ENCODE measurements around the gene DUOXA1.
"Not testable (repeated sequence)": the region's sequence is repeated elsewhere in the genome, so short reads cannot be mapped to it uniquely, and the experiment has no call there.

DUOXA1 gene

DNA sequence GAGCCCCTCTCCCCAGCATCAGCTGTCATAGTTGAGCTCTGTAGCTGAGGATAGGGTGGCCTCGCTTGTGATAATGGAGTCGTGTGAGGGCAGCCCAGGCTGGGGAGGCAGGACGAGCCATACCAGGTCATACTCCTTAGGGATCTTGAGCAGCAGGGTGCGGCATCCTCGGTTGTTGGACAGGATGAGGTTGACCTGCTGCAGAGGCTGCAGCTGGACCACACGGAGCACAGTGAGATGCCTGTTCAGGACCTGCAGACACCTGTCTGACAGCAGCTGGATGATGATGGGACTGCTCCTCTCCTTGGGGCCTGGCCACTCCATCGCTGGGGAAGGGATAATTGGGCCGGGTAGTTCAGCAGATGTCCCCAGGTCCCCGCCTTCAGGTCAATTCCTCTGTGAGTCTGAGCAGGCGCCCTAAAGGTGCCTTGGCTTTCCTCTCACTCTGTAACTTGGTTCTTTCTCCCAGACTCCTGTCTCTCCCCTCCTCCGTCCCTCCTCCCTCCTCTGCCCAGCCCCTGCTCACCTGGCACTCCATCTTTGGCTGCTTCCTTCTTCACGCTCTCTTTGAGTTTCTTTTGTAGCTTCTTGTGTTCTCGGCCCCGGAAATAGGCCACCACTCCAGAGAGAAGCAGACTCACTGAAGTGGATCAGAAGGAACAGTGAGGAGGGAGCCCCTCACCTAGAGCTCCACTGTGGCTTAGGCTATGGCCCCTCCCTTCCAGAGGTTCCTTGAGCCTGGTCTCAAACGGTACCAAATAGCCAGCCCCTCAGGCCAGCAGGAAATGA lies 23.5 kb downstream of the DUOXA1 start:
- no peak overlapping the region for H3K4me3 ChIP-seq (ENCODE audit: low read depth in 1 of 2, low read length in 2 of 2)
- H3K27ac ChIP-seq (ENCODE audit: low read length): no peak overlapping the region
- H3K4me1 ChIP-seq (ENCODE audit: control insufficient read depth in 1 of 2, insufficient read depth in 2 of 2, low read length in 2 of 2): no peaks in the 10 kb centered on the region
- no peaks in the 10 kb centered on the region for H3K9me3 ChIP-seq (ENCODE audit: control insufficient read depth in 1 of 2, low read length in 2 of 2)
- H3K36me3 ChIP-seq (ENCODE audit: control insufficient read depth in 1 of 2, insufficient read depth in 2 of 2, low read length in 2 of 2): no peaks in the 10 kb centered on the region
- peaks cover 16% of the 10 kb centered on the region for H3K27me3 ChIP-seq (ENCODE audit: low read depth, low read length)

DNA sequence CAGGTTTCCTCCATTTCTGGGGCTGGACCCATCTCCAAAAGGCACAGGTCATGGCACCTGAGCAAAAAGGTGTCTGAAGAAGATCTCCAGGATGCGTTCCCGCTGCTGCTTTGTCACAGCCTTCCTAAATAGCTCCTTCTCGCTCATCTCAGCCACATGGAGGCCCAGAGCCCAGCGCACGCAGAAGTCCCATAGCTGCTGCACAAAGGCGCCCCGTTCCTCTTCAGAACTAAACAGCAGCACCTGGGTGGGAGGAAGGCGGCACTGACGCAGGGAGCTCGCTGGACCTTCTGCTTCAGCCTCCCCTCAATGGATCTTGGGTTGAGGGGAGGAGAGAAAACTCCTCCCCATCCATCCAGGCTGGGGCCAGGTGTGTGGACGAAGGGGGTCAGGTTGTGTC lies 24.1 kb downstream of the DUOXA1 start:
- no peak overlapping the region for H3K27ac ChIP-seq (ENCODE audit: low read length)
- no peaks in the 10 kb centered on the region for H3K9me3 ChIP-seq (ENCODE audit: control insufficient read depth in 1 of 2, low read length in 2 of 2)

DNA sequence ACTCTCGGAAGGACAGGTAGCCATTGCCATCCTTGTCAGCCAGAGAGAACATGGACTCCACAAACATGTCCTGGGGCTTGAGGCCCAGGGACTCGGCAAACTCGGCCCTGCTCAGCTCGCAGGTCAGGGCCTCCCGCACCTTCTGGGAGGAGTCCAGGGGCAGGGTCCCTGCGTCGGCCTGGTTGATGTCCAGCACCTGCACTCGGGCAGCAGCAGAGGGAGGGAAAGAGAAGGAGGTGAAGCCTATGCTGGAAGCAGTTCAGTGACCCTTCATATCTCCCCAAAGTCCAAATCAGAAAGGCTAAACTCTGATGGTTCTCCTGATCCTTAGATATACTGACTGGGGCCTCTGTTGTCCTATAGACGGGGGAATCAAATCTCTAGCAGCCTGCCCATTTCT lies 25.5 kb downstream of the DUOXA1 start:
- H3K4me3 ChIP-seq (ENCODE audit: low read depth in 1 of 2, low read length in 2 of 2); H3K9me3 ChIP-seq (ENCODE audit: control insufficient read depth in 1 of 2, low read length in 2 of 2); H3K36me3 ChIP-seq (ENCODE audit: control insufficient read depth in 1 of 2, insufficient read depth in 2 of 2, low read length in 2 of 2); H3K27me3 ChIP-seq (ENCODE audit: low read depth, low read length); H3K27ac ChIP-seq (ENCODE audit: low read length); H3K4me1 ChIP-seq (ENCODE audit: control insufficient read depth in 1 of 2, insufficient read depth in 2 of 2, low read length in 2 of 2): not testable (repeated sequence)

More for the DNA sequence above, 24.1 kb downstream of the DUOXA1 start:
- no peaks in the 10 kb centered on the region for H3K4me1 ChIP-seq (ENCODE audit: control insufficient read depth in 1 of 2, insufficient read depth in 2 of 2, low read length in 2 of 2)
- no peaks in the 10 kb centered on the region for H3K36me3 ChIP-seq (ENCODE audit: control insufficient read depth in 1 of 2, insufficient read depth in 2 of 2, low read length in 2 of 2)
- H3K27me3 ChIP-seq (ENCODE audit: low read depth, low read length): peaks cover 15% of the 10 kb centered on the region
- no peak overlapping the region for H3K4me3 ChIP-seq (ENCODE audit: low read depth in 1 of 2, low read length in 2 of 2)

DNA sequence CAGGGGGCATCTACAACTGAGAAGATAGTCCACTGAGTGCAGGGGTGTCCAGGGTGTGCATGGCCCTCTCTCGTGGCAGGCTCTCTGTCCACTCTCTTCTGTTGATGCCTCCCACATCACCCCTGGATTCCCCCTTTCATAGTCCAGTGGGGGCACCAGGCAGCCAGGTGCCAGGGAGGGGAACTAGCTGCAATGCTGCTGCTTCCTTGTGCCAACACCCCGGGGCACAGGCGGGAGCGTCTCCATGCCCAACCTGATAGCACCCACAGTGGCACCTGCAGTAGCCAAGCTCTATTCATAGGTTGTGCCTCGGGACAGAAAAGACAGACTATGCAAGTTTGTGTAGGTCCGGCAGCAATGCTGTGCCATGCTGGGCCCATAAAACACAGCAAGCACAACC lies 27.5 kb downstream of the DUOXA1 start:
- no peak overlapping the region for H3K4me3 ChIP-seq (ENCODE audit: low read depth in 1 of 2, low read length in 2 of 2)
- no peaks in the 10 kb centered on the region for H3K9me3 ChIP-seq (ENCODE audit: control insufficient read depth in 1 of 2, low read length in 2 of 2)
- H3K27ac ChIP-seq (ENCODE audit: low read length): no peak overlapping the region
- H3K36me3 ChIP-seq (ENCODE audit: control insufficient read depth in 1 of 2, insufficient read depth in 2 of 2, low read length in 2 of 2): no peaks in the 10 kb centered on the region
- no peaks in the 10 kb centered on the region for H3K27me3 ChIP-seq (ENCODE audit: low read depth, low read length)
- H3K4me1 ChIP-seq (ENCODE audit: control insufficient read depth in 1 of 2, insufficient read depth in 2 of 2, low read length in 2 of 2): no peaks in the 10 kb centered on the region

DNA sequence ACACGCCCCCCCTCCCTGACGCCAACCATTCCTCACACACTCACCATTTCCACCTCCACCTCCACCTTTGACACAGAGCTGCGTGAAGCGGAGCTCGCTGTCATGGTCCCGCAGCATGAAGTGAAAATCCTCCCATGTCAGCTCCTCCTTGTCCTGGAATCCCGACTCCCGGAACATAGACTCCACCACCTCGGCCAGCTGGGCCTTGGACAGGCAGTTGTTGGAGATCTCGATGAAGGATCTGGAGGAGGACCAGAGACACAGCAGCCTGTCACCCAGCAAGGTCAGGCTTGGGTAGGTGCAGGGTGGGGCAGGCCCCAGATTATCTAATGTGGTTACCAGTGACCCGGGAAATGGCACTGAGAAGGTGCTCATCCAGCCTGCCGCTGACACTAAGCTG lies 27.9 kb downstream of the DUOXA1 start:
- Histone ChIP-seq H3K9me3 (ENCODE audit: control insufficient read depth in 1 of 2, low read length in 2 of 2) (no peaks in the 10 kb centered on the region), H3K4me1 (ENCODE audit: control insufficient read depth in 1 of 2, insufficient read depth in 2 of 2, low read length in 2 of 2) (no peaks in the 10 kb centered on the region), H3K36me3 (ENCODE audit: control insufficient read depth in 1 of 2, insufficient read depth in 2 of 2, low read length in 2 of 2) (no peaks in the 10 kb centered on the region), H3K27ac (ENCODE audit: low read length) (no peak overlapping the region), H3K27me3 (ENCODE audit: low read depth, low read length) (no peaks in the 10 kb centered on the region), H3K4me3 (ENCODE audit: low read depth in 1 of 2, low read length in 2 of 2) (no peak overlapping the region)

DNA sequence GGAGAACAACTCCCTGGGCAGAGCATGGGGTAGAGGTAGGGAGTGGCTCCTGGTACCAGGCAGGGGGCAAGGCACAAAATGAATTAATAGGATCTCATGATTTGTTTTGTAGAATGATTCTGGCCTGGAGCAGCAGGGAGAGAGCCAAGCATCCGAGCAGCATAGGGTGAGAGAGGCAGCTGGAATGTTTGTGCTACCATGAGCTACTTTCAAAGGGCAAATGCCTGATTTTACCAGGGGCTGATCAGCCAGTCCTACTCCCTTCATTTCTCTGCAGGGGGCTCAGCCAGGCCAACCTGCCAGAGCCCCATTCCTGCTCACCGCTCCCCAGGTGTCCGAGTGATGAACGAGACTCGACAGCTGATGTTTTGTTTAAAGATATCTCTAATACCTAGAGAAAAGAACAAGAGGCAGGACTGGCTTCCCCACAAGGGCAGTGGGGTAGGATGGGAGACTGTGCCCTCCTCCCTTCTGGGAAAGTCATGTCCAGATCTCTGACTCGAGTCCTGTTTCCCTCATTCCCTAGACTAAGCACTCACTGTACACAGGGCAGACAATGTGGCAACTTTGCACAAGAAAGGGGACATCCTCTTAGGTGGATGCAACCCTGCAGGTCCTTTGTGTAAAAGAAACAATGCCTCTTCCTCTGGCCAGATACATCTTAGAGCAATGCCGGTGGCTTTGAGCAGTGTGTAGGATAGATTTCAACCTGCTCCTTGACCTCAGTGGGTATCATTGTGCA lies 28.6 kb downstream of the DUOXA1 start:
- H3K27me3 ChIP-seq (ENCODE audit: low read depth, low read length): no peaks in the 10 kb centered on the region
- H3K9me3 ChIP-seq (ENCODE audit: control insufficient read depth in 1 of 2, low read length in 2 of 2): no peaks in the 10 kb centered on the region
- H3K4me1 ChIP-seq (ENCODE audit: control insufficient read depth in 1 of 2, insufficient read depth in 2 of 2, low read length in 2 of 2): no peaks in the 10 kb centered on the region
- no peak overlapping the region for H3K4me3 ChIP-seq (ENCODE audit: low read depth in 1 of 2, low read length in 2 of 2)
- no peak overlapping the region for H3K27ac ChIP-seq (ENCODE audit: low read length)
- H3K36me3 ChIP-seq (ENCODE audit: control insufficient read depth in 1 of 2, insufficient read depth in 2 of 2, low read length in 2 of 2): no peaks in the 10 kb centered on the region

DNA sequence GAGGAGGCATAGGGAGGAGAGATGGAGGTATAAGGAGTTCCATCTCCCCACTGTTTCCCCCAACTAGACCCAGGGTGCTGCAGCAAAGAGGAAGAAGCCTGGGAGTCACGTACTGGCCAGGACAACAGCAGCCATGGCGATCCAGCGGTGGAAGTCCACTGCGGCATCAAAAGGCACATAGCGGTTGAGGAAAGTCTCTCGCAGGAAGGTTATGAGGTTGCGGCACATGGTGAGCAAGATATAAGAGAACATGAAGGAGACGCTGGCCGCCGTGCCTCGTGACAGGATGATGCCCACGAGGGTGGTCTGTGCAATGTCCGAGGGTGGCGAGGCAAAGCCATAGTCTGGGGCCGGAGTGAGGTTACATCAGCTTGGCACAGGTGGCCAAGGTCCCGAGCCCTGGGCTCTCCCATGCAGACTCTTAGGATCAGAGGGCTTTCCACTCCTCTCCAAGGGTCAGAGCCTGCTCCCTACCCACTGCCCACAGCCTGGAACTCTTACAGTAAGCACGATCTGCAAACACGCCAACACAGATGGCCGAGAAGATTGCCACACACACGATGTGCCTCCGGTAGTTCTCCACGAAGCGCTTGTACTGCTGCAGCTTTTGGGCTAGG lies 30.0 kb downstream of the DUOXA1 start:
- Histone ChIP-seq H3K36me3 (ENCODE audit: control insufficient read depth in 1 of 2, insufficient read depth in 2 of 2, low read length in 2 of 2) (no peaks in the 10 kb centered on the region), H3K4me3 (ENCODE audit: low read depth in 1 of 2, low read length in 2 of 2) (no peak overlapping the region), H3K9me3 (ENCODE audit: control insufficient read depth in 1 of 2, low read length in 2 of 2) (no peaks in the 10 kb centered on the region), H3K4me1 (ENCODE audit: control insufficient read depth in 1 of 2, insufficient read depth in 2 of 2, low read length in 2 of 2) (no peaks in the 10 kb centered on the region), H3K27me3 (ENCODE audit: low read depth, low read length) (no peaks in the 10 kb centered on the region), H3K27ac (ENCODE audit: low read length) (no peak overlapping the region)

DNA sequence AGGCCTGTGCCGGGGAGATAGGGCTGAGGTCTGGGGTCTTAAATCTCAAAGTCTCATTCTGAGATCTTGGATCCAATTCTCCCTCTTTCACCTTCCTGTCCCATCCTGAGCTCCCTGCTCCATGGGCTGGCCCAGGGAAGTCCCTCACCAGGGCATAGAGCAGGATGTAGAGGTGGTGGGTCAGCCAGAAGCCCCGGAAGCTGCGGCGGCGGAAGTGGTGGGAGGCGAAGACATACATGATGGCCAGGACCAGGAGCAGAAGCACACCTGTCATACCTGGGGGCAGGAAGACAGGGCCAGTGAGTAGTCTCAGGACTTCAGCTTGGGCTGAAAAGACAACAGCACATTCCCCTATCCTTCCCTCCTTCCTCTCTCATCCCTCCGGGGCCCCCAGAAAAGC lies 32.2 kb downstream of the DUOXA1 start:
- Histone ChIP-seq H3K27me3 (ENCODE audit: low read depth, low read length) (no peaks in the 10 kb centered on the region), H3K4me1 (ENCODE audit: control insufficient read depth in 1 of 2, insufficient read depth in 2 of 2, low read length in 2 of 2) (no peaks in the 10 kb centered on the region), H3K4me3 (ENCODE audit: low read depth in 1 of 2, low read length in 2 of 2) (no peak overlapping the region), H3K9me3 (ENCODE audit: control insufficient read depth in 1 of 2, low read length in 2 of 2) (no peaks in the 10 kb centered on the region), H3K27ac (ENCODE audit: low read length) (no peak overlapping the region), H3K36me3 (ENCODE audit: control insufficient read depth in 1 of 2, insufficient read depth in 2 of 2, low read length in 2 of 2) (no peaks in the 10 kb centered on the region)

DNA sequence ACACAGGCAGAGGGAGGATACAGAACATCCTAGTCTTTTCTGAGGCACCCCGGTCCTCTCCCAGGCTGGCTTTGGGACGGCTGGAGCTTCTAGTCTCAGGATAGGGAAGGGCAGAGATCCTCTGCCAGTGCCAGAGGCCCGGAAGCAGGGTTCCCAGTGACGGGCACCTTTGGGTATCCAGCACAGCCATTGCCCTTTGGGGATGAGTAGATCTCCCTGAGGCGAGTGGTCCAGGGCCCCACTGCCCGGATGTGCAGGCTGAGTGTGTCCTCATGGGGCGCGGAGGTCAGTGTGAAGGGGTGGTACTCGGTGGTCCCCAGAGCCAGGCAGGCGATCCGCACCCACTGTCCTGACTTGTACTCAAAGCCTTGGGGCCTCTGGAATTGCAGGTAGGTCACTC lies 34.0 kb downstream of the DUOXA1 start:
- Histone ChIP-seq H3K9me3 (ENCODE audit: control insufficient read depth in 1 of 2, low read length in 2 of 2) (no peaks in the 10 kb centered on the region), H3K4me3 (ENCODE audit: low read depth in 1 of 2, low read length in 2 of 2) (no peak overlapping the region), H3K27ac (ENCODE audit: low read length) (no peak overlapping the region), H3K27me3 (ENCODE audit: low read depth, low read length) (no peaks in the 10 kb centered on the region), H3K4me1 (ENCODE audit: control insufficient read depth in 1 of 2, insufficient read depth in 2 of 2, low read length in 2 of 2) (no peaks in the 10 kb centered on the region), H3K36me3 (ENCODE audit: control insufficient read depth in 1 of 2, insufficient read depth in 2 of 2, low read length in 2 of 2) (no peaks in the 10 kb centered on the region)

DNA sequence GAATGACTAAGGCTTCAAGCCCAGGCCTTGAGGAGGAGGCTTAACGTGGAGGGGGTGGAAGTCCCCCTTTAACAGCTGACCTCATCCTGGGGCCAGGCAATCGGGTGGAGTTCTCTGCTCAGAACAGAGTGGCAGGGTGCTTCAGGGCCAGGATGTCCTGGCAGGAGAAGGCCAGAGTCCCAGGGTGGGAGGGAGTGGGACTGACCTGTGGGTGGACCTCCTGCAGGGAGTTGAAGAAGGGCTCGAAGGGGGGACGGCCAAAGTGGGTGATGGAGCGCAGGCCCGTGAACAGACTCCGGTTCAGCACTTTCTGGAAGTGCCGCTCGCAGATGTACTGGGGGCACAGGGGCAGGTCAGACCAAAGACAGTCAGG lies 35.3 kb downstream of the DUOXA1 start:
- no peaks in the 10 kb centered on the region for H3K36me3 ChIP-seq (ENCODE audit: control insufficient read depth in 1 of 2, insufficient read depth in 2 of 2, low read length in 2 of 2)
- no peak overlapping the region for H3K27ac ChIP-seq (ENCODE audit: low read length)
- H3K27me3 ChIP-seq (ENCODE audit: low read depth, low read length): no peaks in the 10 kb centered on the region
- no peaks in the 10 kb centered on the region for H3K9me3 ChIP-seq (ENCODE audit: control insufficient read depth in 1 of 2, low read length in 2 of 2)
- no peak overlapping the region for H3K4me3 ChIP-seq (ENCODE audit: low read depth in 1 of 2, low read length in 2 of 2)
- H3K4me1 ChIP-seq (ENCODE audit: control insufficient read depth in 1 of 2, insufficient read depth in 2 of 2, low read length in 2 of 2): no peaks in the 10 kb centered on the region

DNA sequence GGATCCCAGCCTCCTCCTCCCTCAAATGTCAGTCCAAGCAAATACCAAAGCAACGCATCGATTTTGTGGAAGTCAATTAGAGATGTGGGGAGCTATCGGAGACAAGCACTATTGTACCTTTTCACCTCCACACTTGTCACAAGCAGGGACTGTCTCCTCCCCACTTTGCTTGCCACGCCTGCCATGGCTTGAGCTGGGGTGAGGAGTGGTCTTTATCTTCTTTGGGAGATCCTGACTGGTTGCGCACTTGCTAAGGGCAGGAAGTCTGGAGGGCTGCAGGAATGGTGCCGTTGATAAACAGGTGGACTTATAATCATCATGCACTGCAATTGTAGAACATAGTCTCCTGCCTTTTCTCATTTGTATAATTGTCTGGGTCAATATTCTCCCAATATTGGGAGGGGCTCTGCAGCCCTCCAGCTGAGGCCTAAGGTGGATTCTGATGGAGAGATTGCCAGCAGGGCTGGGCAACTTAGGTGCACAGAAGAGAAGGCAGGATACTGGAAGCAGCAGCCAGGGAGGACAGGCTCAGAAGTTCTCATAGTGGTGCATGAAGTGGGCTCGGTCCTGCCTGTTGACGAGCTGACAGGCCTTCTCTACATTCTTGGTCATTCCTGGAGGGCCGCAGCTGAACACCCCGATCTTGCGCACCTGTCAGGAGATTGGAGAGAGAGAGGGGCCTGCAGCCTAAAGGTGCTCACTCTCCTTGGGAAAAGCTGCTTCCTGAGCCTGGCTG lies 35.9 kb downstream of the DUOXA1 start:
- H3K27me3 ChIP-seq (ENCODE audit: low read depth, low read length): no peaks in the 10 kb centered on the region
- H3K4me1 ChIP-seq (ENCODE audit: control insufficient read depth in 1 of 2, insufficient read depth in 2 of 2, low read length in 2 of 2): no peaks in the 10 kb centered on the region
- H3K9me3 ChIP-seq (ENCODE audit: control insufficient read depth in 1 of 2, low read length in 2 of 2): no peaks in the 10 kb centered on the region
- H3K4me3 ChIP-seq (ENCODE audit: low read depth in 1 of 2, low read length in 2 of 2): no peak overlapping the region
- no peak overlapping the region for H3K27ac ChIP-seq (ENCODE audit: low read length)
- no peaks in the 10 kb centered on the region for H3K36me3 ChIP-seq (ENCODE audit: control insufficient read depth in 1 of 2, insufficient read depth in 2 of 2, low read length in 2 of 2)

Data from muscle layer of duodenum (tissue), 2 donors.